ENCODE data around the gene KLHL3.
A peak's percentile ranks its signal among the peaks of the same experiment; 100 is the strongest.
"Not testable (repeated sequence)": the region's sequence is repeated elsewhere in the genome, so short reads cannot be mapped to it uniquely, and the experiment has no call there.

The KLHL3 gene

GRCh38 chr5:137666901-137667300 lies 69.0 kb downstream of the KLHL3 start:
- no peak for DNase-seq (ENCODE audit: low read depth)

- DNase-seq (ENCODE audit: low read depth), result no peak
Observed at GRCh38 chr5:137666461-137666850, 69.4 kb downstream of the KLHL3 start.

- peak; percentile 1 for DNase-seq (ENCODE audit: low read depth)
Observed at GRCh38 chr5:137665678-137666460, 70.0 kb downstream of the KLHL3 start.

- DNase-seq (ENCODE audit: low read depth), result peak; percentile 50
Observed at GRCh38 chr5:137660349-137660817, 75.5 kb downstream of the KLHL3 start.

DNA sequence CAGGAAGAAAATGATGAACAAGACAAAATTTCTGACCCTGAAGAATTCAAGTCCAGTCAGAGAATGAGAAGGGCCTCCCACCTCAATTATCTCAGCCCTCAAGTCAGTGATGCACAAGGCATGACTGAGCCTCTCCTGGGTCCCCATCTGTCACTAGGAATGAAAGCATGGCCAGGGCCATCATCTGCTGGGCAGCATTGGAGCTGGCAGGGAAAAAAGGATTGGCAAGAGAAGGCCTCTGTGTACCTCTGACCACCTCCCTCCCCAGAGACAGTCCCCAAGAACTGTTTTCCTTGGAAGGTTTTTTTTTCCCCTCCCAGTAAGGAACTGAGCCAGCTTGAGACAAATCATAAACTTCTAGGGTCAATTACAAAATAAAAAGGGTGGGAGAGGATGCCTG lies 76.7 kb downstream of the KLHL3 start:
- no peak for DNase-seq (ENCODE audit: low read depth)

DNA sequence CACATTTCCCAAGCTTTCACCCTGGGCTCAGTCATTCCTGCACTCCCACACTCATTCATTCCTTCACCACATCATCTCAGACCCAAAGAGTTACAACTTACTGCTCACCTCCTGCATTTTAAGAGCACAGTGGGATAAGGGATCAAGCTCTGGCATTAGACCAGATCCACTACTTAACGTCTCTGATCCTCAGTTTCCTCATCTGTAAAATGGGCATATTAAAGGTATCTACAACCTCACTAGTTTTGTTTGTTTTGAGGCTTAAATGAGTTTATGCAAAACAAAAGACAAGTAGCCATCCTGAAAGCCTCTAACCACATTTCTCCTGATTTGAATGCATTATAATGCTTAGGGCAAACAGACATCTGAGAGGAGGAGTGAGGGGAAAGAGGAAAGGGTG lies 77.6 kb downstream of the KLHL3 start:
- no peak for DNase-seq (ENCODE audit: low read depth)

DNA sequence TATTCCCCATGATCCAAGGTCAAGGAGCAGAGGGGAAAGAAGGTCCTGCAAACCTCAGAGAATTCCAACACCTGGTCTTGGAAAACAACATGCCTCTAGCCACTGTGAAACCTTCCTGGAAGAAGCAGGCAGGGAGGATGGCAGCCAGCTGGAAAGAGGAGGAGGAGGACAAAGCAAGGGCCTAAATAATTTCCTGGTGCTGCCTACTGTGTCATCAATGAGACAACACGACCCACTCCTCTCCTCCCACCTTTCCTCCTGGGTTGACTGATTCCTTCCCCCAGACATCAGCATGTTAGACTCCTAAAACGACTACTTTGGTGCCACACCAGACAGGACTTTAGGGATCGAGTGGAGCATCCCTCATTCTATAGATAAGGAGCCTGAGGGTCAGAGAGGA lies 78.8 kb downstream of the KLHL3 start:
- DNase-seq (ENCODE audit: low read depth), result no peak

- no peak for DNase-seq (ENCODE audit: low read depth)
Observed at GRCh38 chr5:137656558-137656957, 79.3 kb downstream of the KLHL3 start.

DNA sequence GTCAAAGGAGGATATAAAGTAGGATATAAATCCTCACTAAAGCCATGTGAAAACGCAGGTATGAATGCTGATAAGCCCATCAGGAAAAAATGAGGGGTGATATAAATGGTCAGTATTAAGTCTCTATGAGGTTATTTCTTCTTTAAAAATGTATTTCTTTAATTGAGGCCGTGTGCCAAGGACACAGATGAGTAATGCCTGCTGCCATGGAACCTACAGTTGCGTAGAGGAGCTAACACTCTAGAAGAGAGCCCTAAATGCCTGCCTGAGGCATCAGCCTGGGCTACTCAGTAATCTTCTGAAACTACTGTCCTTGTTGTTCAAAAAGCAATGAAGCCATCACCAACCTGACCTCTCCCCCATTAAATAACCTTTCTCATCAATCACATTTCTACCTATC lies 84.9 kb downstream of the KLHL3 start:
- DNase-seq (ENCODE audit: low read depth), result no peak

DNA sequence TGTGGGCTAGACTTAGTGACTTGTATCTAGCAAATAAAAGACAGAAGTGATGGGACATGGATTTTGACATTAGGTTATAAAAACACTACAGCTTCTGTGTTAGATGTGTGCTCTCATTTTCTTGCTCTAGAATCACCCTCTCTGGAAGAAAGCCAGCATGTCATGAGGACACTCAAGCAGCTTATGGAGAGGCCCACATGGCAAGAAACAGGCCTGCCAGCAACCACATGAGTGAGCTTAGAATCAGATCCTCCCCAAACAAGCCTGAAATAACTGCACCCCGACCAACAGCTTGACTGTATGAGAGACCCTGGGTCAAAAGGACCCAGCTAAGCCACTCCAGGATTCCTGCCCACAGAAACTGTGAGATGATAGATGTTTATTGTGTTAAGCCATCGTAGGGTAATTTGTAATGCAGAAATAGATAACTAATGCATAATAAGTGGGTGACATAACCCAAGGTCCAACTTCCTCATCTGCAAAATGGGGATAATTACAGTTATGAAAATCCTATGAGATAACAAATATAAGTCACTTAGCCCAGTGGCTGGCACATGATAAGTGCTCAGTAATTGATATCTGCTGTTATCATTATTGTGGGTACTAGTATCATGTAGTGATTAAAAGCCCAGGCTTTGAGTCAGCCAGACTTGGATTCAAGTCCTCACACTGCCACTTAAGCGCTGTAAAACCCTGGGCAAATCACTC lies 86.5 kb downstream of the KLHL3 start:
- no peak for DNase-seq (ENCODE audit: low read depth)

DNA sequence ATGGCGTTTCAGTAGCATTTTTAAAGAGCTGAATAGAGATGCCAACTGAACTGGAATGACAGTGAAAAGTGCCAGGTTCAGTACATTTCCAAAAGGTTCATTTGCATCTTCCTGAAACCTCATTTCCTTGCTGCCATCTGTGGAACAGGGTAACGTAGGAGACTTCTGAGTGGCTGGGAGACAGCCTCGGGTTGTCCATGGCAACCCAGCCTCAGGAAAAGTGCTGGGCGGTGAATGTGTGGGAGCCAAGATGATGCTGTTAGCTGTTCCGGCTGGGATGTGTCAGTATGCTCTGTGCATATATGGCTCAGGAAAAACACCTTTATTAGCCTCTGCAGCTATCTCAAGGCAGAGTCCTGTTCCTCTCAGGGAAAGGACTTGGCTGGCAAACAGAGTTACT lies 87.5 kb downstream of the KLHL3 start:
- DNase-seq (ENCODE audit: low read depth), result no peak

GRCh38 chr5:137647401-137647800 lies 88.5 kb downstream of the KLHL3 start:
- no peak for DNase-seq (ENCODE audit: low read depth)

- DNase-seq (ENCODE audit: low read depth), result no peak
Observed at GRCh38 chr5:137646761-137647160, 89.1 kb downstream of the KLHL3 start.

DNA sequence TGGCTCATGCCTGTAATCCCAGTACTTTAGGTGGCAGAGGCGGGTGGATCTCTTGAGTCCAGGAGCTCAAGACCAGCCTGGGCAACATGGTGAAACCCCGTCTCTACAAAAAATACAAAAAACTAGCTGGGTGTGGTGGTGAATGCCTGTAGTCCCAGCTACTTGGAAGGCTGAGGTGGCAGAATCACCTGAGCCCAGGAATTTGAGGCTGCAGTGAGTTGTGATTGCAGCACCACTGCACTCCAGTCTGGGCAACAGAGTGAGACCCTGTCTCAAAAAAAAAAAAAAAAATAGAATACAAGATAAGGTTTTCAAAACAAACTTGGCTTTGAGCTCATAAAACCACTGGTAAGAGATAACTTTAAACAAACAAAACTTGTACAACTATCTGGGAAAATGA lies 92.8 kb downstream of the KLHL3 start:
- not testable (repeated sequence) for DNase-seq (ENCODE audit: low read depth)

DNA sequence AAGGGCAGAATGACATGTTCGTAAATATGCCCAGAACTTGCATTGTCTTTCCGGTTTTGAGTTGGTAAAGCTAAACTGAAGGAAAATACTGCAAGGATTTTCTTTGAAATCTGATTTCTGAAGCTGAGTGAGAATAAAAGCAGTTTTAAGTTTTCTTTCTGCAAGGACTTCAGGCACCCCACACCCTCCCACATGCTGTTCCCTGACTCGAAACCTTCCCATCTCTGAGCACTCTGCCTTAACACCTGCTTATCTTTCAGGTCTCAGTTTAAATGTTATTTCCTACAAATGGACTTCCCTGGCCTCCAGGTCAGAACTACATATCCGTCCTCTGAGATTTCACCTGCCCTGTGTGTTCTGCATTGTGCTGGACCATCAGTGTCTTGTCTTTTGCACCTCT lies 93.8 kb downstream of the KLHL3 start:
- DNase-seq (ENCODE audit: low read depth), result no peak

- DNase-seq (ENCODE audit: low read depth), result no peak
Observed at GRCh38 chr5:137641148-137641547, 94.7 kb downstream of the KLHL3 start.

DNA sequence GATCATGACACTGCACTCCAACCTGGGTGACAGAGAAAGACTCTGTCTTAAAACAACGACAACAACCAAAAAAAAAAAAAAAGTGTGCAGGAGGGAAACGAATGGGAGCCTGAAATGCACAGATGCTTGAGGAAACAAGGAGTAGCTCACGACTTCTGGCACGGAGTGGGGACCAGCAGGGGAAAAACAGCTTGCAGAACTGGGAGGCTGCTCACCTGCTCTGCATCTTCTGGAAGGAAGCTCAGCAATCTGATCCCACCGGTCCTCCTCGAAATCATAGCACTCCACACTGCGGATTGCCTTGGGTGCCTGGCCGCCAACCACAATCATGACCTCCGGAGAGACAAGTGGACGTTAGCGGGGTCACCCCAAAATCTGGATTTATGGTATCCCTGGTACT lies 96.2 kb downstream of the KLHL3 start:
- no peak for DNase-seq (ENCODE audit: low read depth)

- no peak for DNase-seq (ENCODE audit: low read depth)
Observed at GRCh38 chr5:137638841-137639240, 97.0 kb downstream of the KLHL3 start.

DNA sequence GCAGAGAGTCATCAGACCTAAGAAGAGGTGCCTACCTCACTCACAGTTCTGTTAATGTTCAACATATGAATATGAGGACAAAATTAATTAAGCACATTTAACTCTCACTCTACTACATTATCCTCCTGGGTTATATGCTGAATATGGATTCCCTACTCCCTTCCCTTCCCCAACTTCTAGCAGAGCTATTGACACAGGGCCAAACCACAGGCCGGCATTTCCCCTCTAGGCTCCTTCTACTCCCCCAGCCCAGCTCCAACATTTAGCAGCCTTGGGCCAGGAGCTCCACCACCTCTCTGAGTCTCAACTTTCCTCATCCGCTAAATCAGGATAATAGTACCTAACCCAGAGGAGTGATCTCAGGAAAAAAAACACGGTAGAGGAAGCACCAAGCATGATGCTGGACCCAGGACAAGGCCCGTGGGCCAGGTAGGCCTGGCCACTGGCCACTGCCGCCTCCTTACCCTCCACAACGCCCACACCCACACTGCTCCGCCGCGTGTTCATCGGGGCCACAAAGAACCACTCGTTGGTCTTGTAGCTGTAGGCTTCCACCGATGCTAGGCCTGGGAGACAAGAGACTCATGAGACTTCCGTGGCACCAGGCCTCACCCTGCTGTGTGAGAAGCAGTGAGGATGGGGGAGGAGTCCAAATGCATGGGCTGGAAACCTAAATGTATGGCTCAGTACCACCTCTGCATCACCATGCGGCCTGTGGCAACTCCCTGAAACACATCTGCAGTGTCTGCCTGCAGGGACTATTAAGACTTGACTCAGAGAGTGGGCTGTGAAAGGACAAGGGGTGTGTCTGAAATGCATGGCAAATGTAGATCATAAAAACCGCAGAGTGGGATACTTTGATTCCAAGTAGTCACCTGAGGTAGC lies 98.8 kb downstream of the KLHL3 start:
- no peak for DNase-seq (ENCODE audit: low read depth)

DNA sequence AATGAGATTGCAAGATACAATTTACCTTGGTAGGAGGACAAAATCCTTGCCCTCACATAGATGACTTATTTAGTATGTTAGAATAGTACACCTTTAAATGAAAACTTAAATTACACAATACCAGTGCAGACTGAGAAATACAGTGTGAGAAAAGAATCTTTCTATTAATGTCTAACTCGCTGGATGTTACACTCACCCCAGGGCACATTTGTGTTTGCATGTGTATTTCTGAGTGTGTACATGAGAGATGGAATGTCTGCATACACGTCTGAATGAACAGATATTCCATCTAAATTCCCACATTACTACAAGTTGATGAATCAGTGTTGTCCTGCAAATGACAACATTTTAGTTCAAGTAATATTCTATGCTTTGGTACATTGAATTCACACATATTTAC lies 99.8 kb downstream of the KLHL3 start:
- DNase-seq (ENCODE audit: low read depth), result no peak

DNA sequence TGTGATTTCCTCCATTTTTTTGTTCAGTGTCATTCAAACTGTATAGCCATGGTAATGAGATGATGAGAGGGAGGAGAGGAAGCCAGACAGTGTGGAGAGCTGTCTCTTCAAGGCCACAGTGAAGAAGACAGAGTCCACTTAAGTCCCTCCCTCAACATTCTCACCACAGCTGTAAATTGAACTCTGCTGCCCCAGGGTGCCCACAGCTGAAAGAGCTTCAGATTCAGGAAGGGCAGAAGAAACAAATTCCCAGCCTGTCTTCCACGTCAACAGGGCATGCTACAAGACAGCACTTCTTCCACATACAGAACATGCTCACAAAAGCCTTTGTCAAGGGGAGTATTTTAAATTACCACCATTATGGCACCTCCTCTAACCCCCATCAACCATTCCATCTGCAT lies 100.4 kb downstream of the KLHL3 start:
- DNase-seq (ENCODE audit: low read depth), result no peak

DNA sequence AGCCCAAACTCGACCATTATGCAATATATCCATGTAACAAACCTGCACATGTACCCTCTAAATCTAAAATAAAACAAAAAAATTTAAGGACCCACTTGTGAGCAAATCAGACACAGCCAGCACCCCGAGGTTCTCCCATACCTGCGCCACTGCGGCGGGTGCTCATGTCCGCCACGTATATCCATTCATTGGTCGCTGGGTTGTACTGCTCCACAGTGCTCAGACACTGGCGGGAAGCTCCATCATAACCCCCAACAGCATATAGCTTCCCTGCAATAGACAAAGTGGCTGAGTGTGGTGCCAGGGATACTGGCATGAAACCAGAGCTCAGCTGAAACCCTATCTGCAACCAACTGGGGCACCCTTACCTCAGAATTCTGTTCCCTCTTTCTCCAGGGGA lies 102.0 kb downstream of the KLHL3 start:
- no peak for DNase-seq (ENCODE audit: low read depth)

DNA sequence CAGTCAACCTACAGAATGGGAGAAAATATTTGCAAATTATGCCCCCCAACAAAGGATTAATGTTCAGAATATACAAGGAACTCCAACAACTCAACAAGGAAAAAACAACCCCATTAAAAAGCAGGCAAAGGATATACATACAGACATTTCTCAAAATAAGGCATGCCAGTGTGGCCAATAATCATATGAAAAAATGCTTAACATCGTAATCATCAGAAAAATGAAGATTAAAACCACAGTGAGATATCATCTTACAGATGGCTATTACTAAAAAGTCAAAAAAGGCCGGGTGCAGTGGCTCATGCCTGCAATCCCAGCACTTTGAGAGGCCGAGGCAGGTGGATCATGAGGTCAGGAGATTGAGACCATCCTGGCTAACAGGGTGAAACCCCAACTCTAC lies 103.2 kb downstream of the KLHL3 start:
- DNase-seq (ENCODE audit: low read depth), result no peak

Data from stimulated activated CD8-positive, alpha-beta memory T cell treated with anti-CD3 and anti-CD28 coated beads, Interleukin-15, amount 100 ng/mL, for 1 hour (primary cell).